ACHN (cell line): ENCODE results near the gene PAX7.
"Not testable (repeated sequence)": the region's sequence is repeated elsewhere in the genome, so short reads cannot be mapped to it uniquely, and the experiment has no call there.

Source experiments
- DNase-seq: peaks from one replicate; pipeline ENCODE4 v3.0.0-alpha.2; 2015
- in situ Hi-C: cut with HindIII; loops from 2 replicates; pipeline ENCODE4 v1.10.0; 2017; ENCODE audit warnings: low sequenced_read_pairs, low pct_ligation_motif_present, low pct_unique_long_range_greater_than_20kb

Gene PAX7

GRCh38 chr1:18630511-18631495 lies at the start of gene PAX7:
PAX7 (plus strand) TSS chr1:18630846; CDS start chr1:18631604, 758 bp downstream.
- in situ Hi-C loops = no loop called here
- no peak for DNase-seq

GRCh38 chr1:18581420-18581880 lies 49.2 kb upstream of the PAX7 start:
- peak; percentile 23 for DNase-seq
- in situ Hi-C loops = no loop called here

GRCh38 chr1:18582890-18583289 lies 47.8 kb upstream of the PAX7 start:
- in situ Hi-C loops = no loop called here
- DNase-seq = no peak

GRCh38 chr1:18583326-18583941 lies 47.2 kb upstream of the PAX7 start:
- no peak for DNase-seq
- in situ Hi-C loops = no loop called here

GRCh38 chr1:18586016-18586415 lies 44.6 kb upstream of the PAX7 start:
- DNase-seq, in situ Hi-C loops: not testable (repeated sequence)

GRCh38 chr1:18588093-18588492 lies 42.6 kb upstream of the PAX7 start:
- no peak for DNase-seq
- in situ Hi-C loops = no loop called here

GRCh38 chr1:18592368-18592767 lies 38.3 kb upstream of the PAX7 start:
- in situ Hi-C loops = no loop called here
- DNase-seq = no peak

- in situ Hi-C loops = no loop called here
- DNase-seq = peak; percentile 19
These were observed 33.2 kb upstream of the PAX7 start for GRCh38 chr1:18597160-18598042.

GRCh38 chr1:18599086-18599485 lies 31.6 kb upstream of the PAX7 start:
- DNase-seq = no peak
- in situ Hi-C loops = no loop called here

- in situ Hi-C loops = no loop called here
- DNase-seq = no peak
These were observed 30.9 kb upstream of the PAX7 start for GRCh38 chr1:18599704-18600103.

- DNase-seq = no peak
- in situ Hi-C loops = no loop called here
These were observed 28.0 kb upstream of the PAX7 start for GRCh38 chr1:18602533-18603211.

- in situ Hi-C loops = no loop called here
- no peak for DNase-seq
These were observed 27.3 kb upstream of the PAX7 start for GRCh38 chr1:18603212-18603852.

GRCh38 chr1:18606443-18607288 lies 24.0 kb upstream of the PAX7 start:
- in situ Hi-C loops = no loop called here
- no peak for DNase-seq

GRCh38 chr1:18607289-18607760 lies 23.3 kb upstream of the PAX7 start:
- in situ Hi-C loops = no loop called here
- no peak for DNase-seq

GRCh38 chr1:18608534-18608933 lies 22.1 kb upstream of the PAX7 start:
- in situ Hi-C loops = no loop called here
- DNase-seq = no peak

GRCh38 chr1:18611311-18611710 lies 19.3 kb upstream of the PAX7 start:
- in situ Hi-C loops = no loop called here
- no peak for DNase-seq

GRCh38 chr1:18612073-18612472 lies 18.6 kb upstream of the PAX7 start:
- in situ Hi-C loops = no loop called here
- DNase-seq = no peak
